ENCODE results near the gene FAM131C.

DNA sequence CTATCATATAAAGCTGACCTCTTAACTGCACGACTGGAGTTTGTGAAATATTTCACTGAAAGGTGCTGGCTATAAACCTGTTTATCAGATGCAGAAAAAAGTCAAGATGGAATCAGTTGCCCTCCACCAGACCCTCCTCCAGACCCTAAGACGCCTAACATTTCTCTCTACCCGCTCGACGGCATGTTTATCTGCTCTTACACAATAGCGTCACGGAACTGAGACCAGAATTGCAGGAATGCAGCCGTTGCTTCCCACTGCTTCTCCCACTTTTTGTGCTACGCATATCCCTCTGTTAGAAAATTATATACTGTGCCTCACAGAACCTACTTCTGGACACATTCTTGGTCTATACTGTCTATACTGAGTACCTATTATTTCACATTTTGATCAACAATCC lies 28.2 kb upstream of the FAM131C start:
- TF ChIP-seq EZH2 (IDR thresholded peaks at IDR 0.05; ENCODE audit: low read depth), result no peak
- TF ChIP-seq, protein P1, sequence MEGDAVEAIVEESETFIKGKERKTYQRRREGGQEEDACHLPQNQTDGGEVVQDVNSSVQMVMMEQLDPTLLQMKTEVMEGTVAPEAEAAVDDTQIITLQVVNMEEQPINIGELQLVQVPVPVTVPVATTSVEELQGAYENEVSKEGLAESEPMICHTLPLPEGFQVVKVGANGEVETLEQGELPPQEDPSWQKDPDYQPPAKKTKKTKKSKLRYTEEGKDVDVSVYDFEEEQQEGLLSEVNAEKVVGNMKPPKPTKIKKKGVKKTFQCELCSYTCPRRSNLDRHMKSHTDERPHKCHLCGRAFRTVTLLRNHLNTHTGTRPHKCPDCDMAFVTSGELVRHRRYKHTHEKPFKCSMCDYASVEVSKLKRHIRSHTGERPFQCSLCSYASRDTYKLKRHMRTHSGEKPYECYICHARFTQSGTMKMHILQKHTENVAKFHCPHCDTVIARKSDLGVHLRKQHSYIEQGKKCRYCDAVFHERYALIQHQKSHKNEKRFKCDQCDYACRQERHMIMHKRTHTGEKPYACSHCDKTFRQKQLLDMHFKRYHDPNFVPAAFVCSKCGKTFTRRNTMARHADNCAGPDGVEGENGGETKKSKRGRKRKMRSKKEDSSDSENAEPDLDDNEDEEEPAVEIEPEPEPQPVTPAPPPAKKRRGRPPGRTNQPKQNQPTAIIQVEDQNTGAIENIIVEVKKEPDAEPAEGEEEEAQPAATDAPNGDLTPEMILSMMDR (conservative IDR thresholded peaks at IDR 0.05), result no peak
